Activated CD8-positive, alpha-beta memory T cell treated with anti-CD3 and anti-CD28 coated beads, Interleukin-2, amount 50 U/mL, for 24 hours (primary cell): ENCODE data around the gene TECR.
"Not testable (repeated sequence)": the region's sequence is repeated elsewhere in the genome, so short reads cannot be mapped to it uniquely, and the experiment has no call there.

ENCODE experiments used
- DNase-seq: peaks from one replicate; pipeline ENCODE4 v3.0.0-alpha.2; 2020; ENCODE audit errors: extremely low read depth

The TECR gene

DNA sequence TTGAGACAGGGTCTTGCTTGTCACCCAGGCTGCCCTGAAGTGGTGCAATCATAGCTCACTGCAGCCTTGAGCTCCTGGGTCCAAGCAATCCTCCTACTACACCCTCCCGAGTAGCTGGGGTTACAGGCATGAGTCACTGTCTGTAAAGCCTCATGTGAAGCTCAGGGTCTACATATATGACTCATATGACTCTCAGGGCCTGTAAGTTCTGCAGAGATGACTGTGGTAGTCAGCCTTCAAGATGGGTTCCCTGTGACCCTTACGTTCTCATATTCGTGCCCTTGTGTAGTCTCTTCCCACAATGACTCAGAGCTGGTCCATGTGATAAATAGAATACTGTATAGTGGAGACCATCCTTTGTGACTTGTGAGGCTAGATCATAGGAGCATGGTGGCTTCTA, 55.8 kb downstream of the TECR start:
- DNase-seq: not testable (repeated sequence)

- not testable (repeated sequence) for DNase-seq
Observed at GRCh38 chr19:14589433-14589832, 60.0 kb downstream of the TECR start.

DNA sequence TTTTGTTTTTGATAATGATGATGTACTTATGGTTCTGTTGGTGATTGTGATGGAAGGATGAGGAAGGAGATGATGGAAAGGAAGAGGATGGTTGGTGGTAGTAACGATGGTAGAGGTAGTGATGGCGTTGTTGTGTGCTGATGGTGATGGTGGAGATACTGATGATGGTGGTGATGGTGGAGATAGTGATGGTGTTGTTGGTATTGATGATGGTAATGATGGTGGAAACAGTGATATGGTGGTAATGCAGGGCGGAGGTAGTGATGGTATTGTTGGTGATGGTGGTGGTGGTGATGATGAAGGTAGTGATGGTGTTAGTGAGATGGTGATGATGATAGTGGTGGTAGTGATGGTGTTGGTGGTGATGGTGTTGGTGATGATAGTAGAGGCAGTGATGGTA, 66.2 kb downstream of the TECR start:
- no peak for DNase-seq

- no peak for DNase-seq
Observed at GRCh38 chr19:14599548-14600147, 70.3 kb downstream of the TECR start.

DNA sequence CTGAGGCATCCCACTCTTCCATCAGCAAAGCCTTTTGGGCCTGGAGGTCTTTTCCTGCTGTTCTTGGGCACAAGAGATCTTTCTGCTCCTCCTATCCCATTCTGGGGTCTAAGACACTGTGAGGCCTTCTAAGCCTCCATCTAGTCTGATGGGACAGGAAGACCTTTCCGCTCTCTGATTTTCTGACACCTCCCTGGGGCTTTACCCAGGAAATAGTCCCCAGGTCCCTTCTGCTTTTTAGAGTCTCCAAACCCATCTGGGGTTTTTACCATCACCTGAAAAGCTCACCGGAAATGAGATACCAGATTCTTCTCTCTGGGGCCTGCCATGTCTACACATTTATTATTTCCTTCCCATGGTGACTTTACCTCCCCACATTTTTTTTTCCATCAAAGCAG, 74.6 kb downstream of the TECR start:
- no peak for DNase-seq

DNA sequence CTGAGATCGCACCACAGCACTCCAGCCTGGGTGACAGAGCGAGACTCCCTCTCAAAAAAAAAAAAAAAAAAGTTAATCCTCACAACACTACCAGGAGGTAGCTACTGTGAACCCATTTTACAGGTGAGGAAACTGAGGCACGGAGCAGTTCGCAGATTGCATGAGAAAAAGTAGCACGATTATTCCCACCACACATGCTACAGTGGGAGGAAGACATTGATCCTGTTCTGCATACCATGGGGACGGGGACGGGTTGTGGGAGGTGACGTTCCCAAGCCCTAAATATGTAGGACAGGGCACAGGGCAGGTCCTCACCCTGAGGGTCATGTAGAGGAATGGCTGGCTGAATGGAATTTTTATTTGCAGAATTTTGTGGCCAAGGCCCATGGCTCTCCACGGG, 77.2 kb downstream of the TECR start:
- DNase-seq: no peak

- DNase-seq: no peak
Observed at GRCh38 chr19:14611051-14611450, 81.7 kb downstream of the TECR start.

- DNase-seq: not testable (repeated sequence)
Observed at GRCh38 chr19:14612242-14612641, 82.8 kb downstream of the TECR start.

- no peak for DNase-seq
Observed at GRCh38 chr19:14612657-14613056, 83.3 kb downstream of the TECR start.

DNA sequence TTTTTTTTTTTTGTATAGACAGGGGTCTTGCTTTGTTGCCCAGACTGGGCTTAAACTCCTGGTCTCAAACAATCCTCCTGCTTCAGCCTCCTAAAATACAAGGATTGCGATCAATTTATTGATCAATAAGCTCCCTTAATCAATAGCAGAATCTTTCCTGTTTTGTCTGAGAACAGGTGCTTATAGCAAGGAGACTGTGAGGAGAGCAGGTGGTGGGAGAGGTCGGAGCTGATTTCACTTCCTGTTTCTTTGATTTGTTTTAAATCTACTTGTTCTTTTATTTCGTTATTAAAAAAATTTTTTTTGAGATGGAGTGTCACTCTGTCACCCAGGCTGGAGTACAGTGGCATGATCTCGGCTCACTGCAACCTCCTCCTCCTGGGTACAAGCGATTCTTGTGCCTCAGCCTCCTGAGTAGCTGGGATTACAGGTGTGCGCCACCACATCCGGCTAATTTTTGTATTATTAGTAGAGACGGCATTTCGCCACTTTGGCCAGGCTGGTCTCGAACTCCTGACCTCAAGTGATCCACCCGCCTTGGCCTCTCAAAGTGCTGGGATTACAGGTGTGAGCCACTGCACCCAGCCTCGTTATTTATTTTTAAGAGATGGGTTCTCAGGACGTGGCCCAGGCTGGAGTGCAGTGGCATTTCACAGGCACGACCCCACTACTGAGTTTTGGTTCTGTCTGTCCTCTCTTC, 84.2 kb downstream of the TECR start:
- not testable (repeated sequence) for DNase-seq

- no peak for DNase-seq
Observed at GRCh38 chr19:14614099-14614412, 84.7 kb downstream of the TECR start.
